HUES64 (cell line): ENCODE data around the gene RFPL3.
"Not testable (repeated sequence)": the region's sequence is repeated elsewhere in the genome, so short reads cannot be mapped to it uniquely, and the experiment has no call there.

Experiments
- H3K27ac ChIP-seq: 2 replicates; pipeline ENCODE4 v1.7.0; 2013; ENCODE audit warnings: low read depth, low read length, inconsistent platforms
- H3K27me3 ChIP-seq: 2 replicates; pipeline ENCODE4 v1.6.1; 2013; ENCODE audit warnings: mild to moderate bottlenecking, low read length; ENCODE audit not compliant: insufficient read depth
- H3K36me3 ChIP-seq: 2 replicates; pipeline ENCODE4 v1.6.1; 2013; ENCODE audit warnings: mild to moderate bottlenecking, low read length; ENCODE audit not compliant: insufficient read depth
- H3K4me1 ChIP-seq: 2 replicates; pipeline ENCODE4 v1.6.1; 2013; ENCODE audit warnings: mild to moderate bottlenecking, low read length, moderate library complexity; ENCODE audit not compliant: insufficient read depth
- H3K4me3 ChIP-seq: 2 replicates; pipeline ENCODE4 v1.5.1; 2013; ENCODE audit warnings: mild to moderate bottlenecking, low read length, moderate library complexity
- H3K9ac ChIP-seq: 2 replicates; pipeline ENCODE4 v1.6.1; 2013; ENCODE audit warnings: mild to moderate bottlenecking, low read depth, low read length
- H3K9me3 ChIP-seq: 2 replicates; pipeline ENCODE4 v1.6.1; 2013; ENCODE audit warnings: low read depth, low read length; ENCODE audit not compliant: insufficient read depth
- WGBS: fragments of 150-250, 120-280 bp; methylation state at CpG from one replicate; pipeline ENCODE4 v1.1.7; 2013; ENCODE audit warnings: missing lambda C conversion rate; 5-methylcytosine and 5-hydroxymethylcytosine counted together

RFPL3 gene

GRCh38 chr22:32339190-32340012 is 18.3 kb upstream of the RFPL3 start:
- Histone ChIP-seq H3K36me3 (no peaks in the 10 kb centered on the region), H3K27me3 (no peaks in the 10 kb centered on the region), H3K9ac (no peak overlapping the region), H3K27ac (no peak overlapping the region), H3K4me1 (peaks cover 16% of the 10 kb centered on the region), H3K9me3 (no peaks in the 10 kb centered on the region), H3K4me3 (no peak overlapping the region)
- 89% methylated on average over 23 of the region's 23 CpGs for WGBS

GRCh38 chr22:32340411-32340810 is 17.3 kb upstream of the RFPL3 start:
- H3K9ac ChIP-seq, result no peak overlapping the region
- H3K27me3 ChIP-seq, result no peaks in the 10 kb centered on the region
- H3K4me3 ChIP-seq, result no peak overlapping the region
- no peak overlapping the region for H3K27ac ChIP-seq
- 91% methylated on average over 11 of the region's 11 CpGs for WGBS
- peaks cover 16% of the 10 kb centered on the region for H3K4me1 ChIP-seq
- H3K9me3 ChIP-seq, result no peaks in the 10 kb centered on the region
- H3K36me3 ChIP-seq, result no peaks in the 10 kb centered on the region

DNA sequence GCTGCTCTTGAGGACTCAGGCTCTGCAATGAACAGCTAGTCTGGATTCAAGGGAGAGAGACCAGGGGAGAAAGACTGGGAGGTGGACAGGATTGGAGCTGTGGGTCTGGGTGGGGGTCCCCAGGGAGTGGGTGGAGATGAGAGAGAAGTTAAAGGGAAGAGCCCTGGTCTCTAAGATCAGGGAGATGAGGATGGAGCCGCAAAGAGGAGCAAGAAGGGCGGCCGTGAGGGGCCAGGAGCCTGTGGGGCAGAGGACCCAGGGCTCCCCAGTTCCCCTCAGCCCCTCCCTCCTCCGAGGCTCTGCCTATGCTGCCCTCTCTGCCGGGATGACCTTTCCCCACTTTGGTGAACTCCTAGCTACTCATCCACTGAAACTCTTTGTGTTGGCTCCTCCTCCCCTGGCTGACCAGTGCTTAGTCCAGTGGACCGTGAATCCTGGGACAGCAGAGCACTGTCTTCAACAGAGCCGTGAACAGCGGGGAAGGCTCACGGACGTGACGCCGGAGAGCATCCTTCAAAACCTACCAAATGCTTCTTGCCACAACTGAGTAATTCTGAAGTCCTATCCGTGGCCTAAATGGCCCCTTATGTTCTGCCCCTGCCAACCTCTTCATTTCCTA is 16.4 kb upstream of the RFPL3 start:
- H3K4me3 ChIP-seq, result no peak overlapping the region
- peaks cover 8% of the 10 kb centered on the region for H3K4me1 ChIP-seq
- H3K36me3 ChIP-seq, result no peaks in the 10 kb centered on the region
- H3K9me3 ChIP-seq, result no peaks in the 10 kb centered on the region
- no peaks in the 10 kb centered on the region for H3K27me3 ChIP-seq
- no peak overlapping the region for H3K27ac ChIP-seq
- no peak overlapping the region for H3K9ac ChIP-seq
- WGBS, result 85% methylated on average over 13 of the region's 13 CpGs

GRCh38 chr22:32342977-32343376 is 14.7 kb upstream of the RFPL3 start:
- 92% methylated on average over 2 of the region's 2 CpGs for WGBS
- H3K36me3 ChIP-seq, result no peaks in the 10 kb centered on the region
- no peak overlapping the region for H3K4me3 ChIP-seq
- H3K27ac ChIP-seq, result no peak overlapping the region
- no peak overlapping the region for H3K9ac ChIP-seq
- peaks cover 5% of the 10 kb centered on the region; the same call in 1 of the 2 replicates for H3K4me1 ChIP-seq
- H3K27me3 ChIP-seq, result no peaks in the 10 kb centered on the region
- H3K9me3 ChIP-seq, result no peaks in the 10 kb centered on the region

DNA sequence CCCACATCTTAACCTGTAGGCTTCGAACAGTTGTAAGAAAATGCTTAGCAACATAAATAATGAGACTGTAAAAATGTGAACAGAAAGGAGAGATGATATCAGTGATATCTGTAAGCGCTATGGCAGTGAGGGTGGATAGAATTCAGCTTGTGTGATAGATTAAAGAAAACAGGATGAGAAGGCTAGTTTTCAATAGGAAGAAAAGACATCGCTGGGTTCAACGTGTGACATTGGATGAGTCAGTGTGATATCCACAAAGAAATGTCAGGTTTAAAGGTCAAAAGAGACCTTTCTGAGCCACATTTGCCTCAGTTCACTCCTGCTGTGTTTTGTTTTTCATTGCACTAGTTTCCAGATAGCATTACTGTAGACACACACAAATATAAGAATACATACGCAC is 13.7 kb upstream of the RFPL3 start:
- peaks cover 5% of the 10 kb centered on the region; the same call in 1 of the 2 replicates for H3K4me1 ChIP-seq

DNA sequence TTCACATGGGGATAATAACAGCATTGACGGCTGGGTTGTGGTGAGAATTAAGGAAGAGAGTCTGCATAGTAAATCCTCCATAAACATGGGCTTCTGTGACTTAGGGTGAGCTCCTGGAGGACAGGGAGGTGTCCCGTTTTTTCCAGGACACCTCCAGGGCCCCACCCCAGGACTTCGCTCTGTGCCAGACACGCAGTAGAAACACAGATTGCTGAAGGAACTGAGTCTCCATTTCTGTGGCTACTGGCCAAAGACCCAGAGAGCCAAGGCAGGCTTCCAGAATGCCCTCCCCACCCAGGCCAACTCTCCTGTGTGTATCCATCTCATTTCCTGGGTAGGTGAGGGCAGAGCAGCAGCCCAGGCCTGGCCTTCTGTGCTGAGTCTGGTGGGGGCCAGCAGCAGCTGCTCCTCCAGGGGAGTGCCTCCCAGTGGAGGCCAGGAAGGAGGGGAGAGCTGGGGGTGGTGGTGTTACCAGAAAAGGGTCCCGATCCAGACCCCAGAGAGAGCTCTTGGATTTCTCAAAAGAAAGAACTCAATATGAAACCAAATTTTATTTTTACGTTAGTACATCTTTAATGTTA is 9.5 kb upstream of the RFPL3 start:
- Histone ChIP-seq H3K27me3 (no peaks in the 10 kb centered on the region), H3K4me1 (no peaks in the 10 kb centered on the region), H3K9ac (no peak overlapping the region), H3K4me3 (no peak overlapping the region), H3K36me3 (no peaks in the 10 kb centered on the region), H3K9me3 (no peaks in the 10 kb centered on the region), H3K27ac (no peak overlapping the region)
- 68% methylated on average over 4 of the region's 6 CpGs for WGBS

More for the DNA sequence above, 13.7 kb upstream of the RFPL3 start:
- 84% methylated on average over 5 of the region's 5 CpGs for WGBS
- Histone ChIP-seq H3K27ac (no peak overlapping the region), H3K27me3 (no peaks in the 10 kb centered on the region), H3K4me3 (no peak overlapping the region), H3K9me3 (no peaks in the 10 kb centered on the region), H3K9ac (no peak overlapping the region), H3K36me3 (no peaks in the 10 kb centered on the region)

- H3K9ac ChIP-seq, H3K36me3 ChIP-seq, H3K4me3 ChIP-seq, H3K9me3 ChIP-seq, H3K27me3 ChIP-seq, H3K27ac ChIP-seq, H3K4me1 ChIP-seq: not testable (repeated sequence)
- WGBS, result no CpG with 5 or more reads among the region's 1 CpG
These were observed 5.8 kb upstream of the RFPL3 start for GRCh38 chr22:32351875-32352274.

DNA sequence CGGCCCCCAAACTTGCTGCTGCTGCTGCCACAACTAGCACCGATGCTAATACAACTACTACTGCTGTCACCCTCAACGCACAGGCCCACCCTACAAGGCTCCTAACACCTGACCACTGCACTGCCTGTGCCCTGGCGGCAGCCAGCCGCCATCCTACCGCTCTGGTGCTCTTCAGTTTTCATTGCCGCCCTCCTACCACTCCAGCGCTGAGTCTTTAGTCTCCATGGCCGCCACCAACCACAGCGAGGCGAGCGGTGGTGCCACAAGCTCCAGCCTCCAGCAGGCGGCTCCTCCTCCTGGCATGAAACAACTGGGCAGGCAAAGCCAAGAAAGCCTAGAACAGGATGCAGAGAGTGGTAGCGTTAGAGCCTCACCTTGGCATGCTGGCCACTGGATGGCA is 5.0 kb upstream of the RFPL3 start:
- Histone ChIP-seq H3K9ac (no peak overlapping the region), H3K4me3 (no peak overlapping the region), H3K4me1 (peaks cover 9% of the 10 kb centered on the region; the same call in 1 of the 2 replicates), H3K36me3 (no peaks in the 10 kb centered on the region), H3K27ac (no peak overlapping the region), H3K27me3 (no peaks in the 10 kb centered on the region), H3K9me3 (no peaks in the 10 kb centered on the region)
- 94% methylated on average over 14 of the region's 14 CpGs for WGBS

DNA sequence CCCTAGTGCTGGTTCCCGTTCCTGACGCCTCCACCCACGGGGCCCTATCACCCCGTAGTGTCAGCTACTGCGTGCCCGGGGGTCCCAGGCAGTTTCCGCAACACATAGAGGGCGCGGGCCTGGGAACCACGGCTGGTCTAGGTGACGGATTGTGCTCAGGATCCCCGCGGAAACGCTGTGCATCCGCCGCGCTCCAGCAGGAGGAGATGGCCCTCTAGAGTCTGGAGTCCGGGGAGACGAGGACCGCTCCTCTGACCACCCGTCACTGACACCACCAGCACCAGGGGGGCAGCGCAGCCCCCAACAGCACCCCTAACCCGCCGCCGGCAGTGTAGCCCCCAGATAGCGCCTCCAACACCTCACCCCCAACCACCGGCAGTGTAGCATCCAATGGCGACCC is 4.4 kb upstream of the RFPL3 start:
- Histone ChIP-seq H3K4me3 (no peak overlapping the region), H3K4me1 (peaks cover 9% of the 10 kb centered on the region; the same call in 1 of the 2 replicates), H3K36me3 (no peaks in the 10 kb centered on the region), H3K27ac (no peak overlapping the region), H3K9me3 (no peaks in the 10 kb centered on the region), H3K9ac (no peak overlapping the region), H3K27me3 (no peaks in the 10 kb centered on the region)
- WGBS, result 94% methylated on average over 28 of the region's 28 CpGs

- Histone ChIP-seq H3K9me3 (no peaks in the 10 kb centered on the region), H3K4me3 (no peak overlapping the region), H3K36me3 (no peaks in the 10 kb centered on the region), H3K9ac (no peak overlapping the region), H3K4me1 (peaks cover 9% of the 10 kb centered on the region; the same call in 1 of the 2 replicates), H3K27ac (no peak overlapping the region), H3K27me3 (no peaks in the 10 kb centered on the region)
- WGBS, result 98% methylated on average over 19 of the region's 19 CpGs
These were observed 3.8 kb upstream of the RFPL3 start for GRCh38 chr22:32353840-32354239.
